CD4-positive, CD25-positive, alpha-beta regulatory T cell (primary cell): ENCODE results near the gene CT45A7. TPM values are rescaled to one million over a fixed set of nuclear protein-coding genes. Genes with fewer than 3 reads are reported as not detected.

Source experiments
- polyA plus RNA-seq, 4 donors: library from polyadenylated mRNA; unstranded; fragments of 300-500 nt; fragmentation: Illumina TruSeq; gene quantifications; one replicate each; pipeline ENCODE4 v1.2.3, GENCODE V29; 2021
- total RNA-seq: library from RNA; stranded (reverse); gene quantifications from one replicate; pipeline ENCODE4 v1.2.3, GENCODE V29; 2022

Gene CT45A7
- total and polyA plus RNA-seq, 5 donors from 2014 or later = not detected

Other genes starting within 250 kb of the CT45A7 start
- gene CT45A1, start 123.6 kb downstream of the CT45A7 start, total RNA-seq = not detected
- gene CT45A1, start 123.6 kb downstream of the CT45A7 start, polyA plus RNA-seq = not detected
- gene CT45A3, start 69.1 kb downstream of the CT45A7 start, total RNA-seq = not detected
- gene CT45A3, start 69.1 kb downstream of the CT45A7 start, polyA plus RNA-seq = not detected
- gene CT45A5, start 51.8 kb downstream of the CT45A7 start, total RNA-seq = not detected
- gene CT45A5, start 51.8 kb downstream of the CT45A7 start, polyA plus RNA-seq = not detected
- gene CT45A6, start 34.5 kb downstream of the CT45A7 start, total RNA-seq = not detected
- not detected for gene CT45A6, start 34.5 kb downstream of the CT45A7 start, polyA plus RNA-seq
- not detected for gene CT45A2, start 17.3 kb downstream of the CT45A7 start, total RNA-seq
- gene CT45A2, start 17.3 kb downstream of the CT45A7 start, polyA plus RNA-seq = not detected
- gene CT45A8, start 17.3 kb upstream of the CT45A7 start, total RNA-seq = not detected
- gene CT45A8, start 17.3 kb upstream of the CT45A7 start, polyA plus RNA-seq = not detected
- not detected for gene CT45A9, start 34.5 kb upstream of the CT45A7 start, total RNA-seq
- not detected for gene CT45A9, start 34.5 kb upstream of the CT45A7 start, polyA plus RNA-seq
- gene CT45A10, start 56.2 kb upstream of the CT45A7 start, total RNA-seq = not detected
- gene CT45A10, start 56.2 kb upstream of the CT45A7 start, polyA plus RNA-seq = under 1 TPM in 1 of 4 donors, not detected in 3; 0.40 TPM
- gene SAGE1, start 56.4 kb upstream of the CT45A7 start, total RNA-seq = not detected
- not detected for gene SAGE1, start 56.4 kb upstream of the CT45A7 start, polyA plus RNA-seq
- gene MMGT1, start 136.7 kb upstream of the CT45A7 start, total RNA-seq = 31.0 TPM
- 10 to 100 TPM in 3 of 4 donors, 1 to 10 TPM in 1; 9.6 to 12.1 (median 10.4) TPM for gene MMGT1, start 136.7 kb upstream of the CT45A7 start, polyA plus RNA-seq
- 17.8 TPM for gene SLC9A6, start 148.2 kb upstream of the CT45A7 start, total RNA-seq
- gene SLC9A6, start 148.2 kb upstream of the CT45A7 start, polyA plus RNA-seq = 10 to 100 TPM; 17.2 to 20.0 (median 18.9) TPM